Neural cell (in vitro differentiated cells): ENCODE measurements around the gene P3R3URF.

Source experiments
- CTCF ChIP-seq: fragments of 450-650 bp; IDR thresholded peaks from 2 replicates; pipeline ENCODE4 v1.5.1; 2014; ENCODE audit warnings: antibody characterized with exemption, mild to moderate bottlenecking, moderate library complexity; ENCODE audit not compliant: poor library complexity, severe bottlenecking
- EZH2 ChIP-seq: fragments of 200-600, 300-800 bp; shearing (Covaris generic), sonication (generic); IDR thresholded peaks from 2 replicates; pipeline ENCODE4 v1.6.1; 2014; ENCODE audit warnings: antibody characterized with exemption, low read length, borderline replicate concordance, mild to moderate bottlenecking; ENCODE audit not compliant: insufficient read depth, poor library complexity, severe bottlenecking
- POLR2AphosphoS5 ChIP-seq: IDR thresholded peaks from 2 replicates; pipeline ENCODE4 v1.6.1; 2012
- SMC3 ChIP-seq: fragments of 450-650 bp; conservative IDR thresholded peaks from 2 replicates; pipeline ENCODE4 v1.6.1; 2014; ENCODE audit warnings: antibody characterized with exemption, mild to moderate bottlenecking, moderate library complexity; ENCODE audit not compliant: poor library complexity
- TAF1 ChIP-seq: IDR thresholded peaks from 2 replicates; pipeline ENCODE4 v1.6.1; 2012; ENCODE audit warnings: low read depth

- TF ChIP-seq POLR2AphosphoS5 (no peak), CTCF (no peak), TAF1 (no peak), SMC3 (no peak), EZH2 (no peak)
These were observed 11.0 kb upstream of the P3R3URF start for GRCh38 chr1:46187106-46187869.
